OCI-LY3 (cell line): ENCODE results near the gene NOG.

Experiments
- H2AFZ ChIP-seq: fragments of 200-600, 300-600 bp; shearing (Covaris generic); 2 replicates; pipeline ENCODE4 v1.6.0; 2014; ENCODE audit warnings: antibody characterized with exemption, low read depth, low read length
- H3K27ac ChIP-seq: fragments of 200-600, 300-600 bp; sonication (generic); 2 replicates; pipeline ENCODE4 v1.5.1; 2014; ENCODE audit warnings: mild to moderate bottlenecking, low read length, moderate library complexity, mixed read lengths
- H3K27me3 ChIP-seq: fragments of 200-600, 300-600 bp; sonication (generic); 2 replicates; pipeline ENCODE4 v1.6.1; 2014; ENCODE audit warnings: low read depth, low read length, mixed read lengths
- H3K36me3 ChIP-seq: fragments of 200-600, 300-600 bp; sonication (generic); replicated peaks from 2 replicates; pipeline ENCODE3; 2014; ENCODE audit warnings: low read depth, low read length, mixed read lengths
- H3K4me1 ChIP-seq: fragments of 300-600, 200-600 bp; sonication (generic); 2 replicates; pipeline ENCODE4 v1.6.1; 2014; ENCODE audit warnings: low read length, mixed read lengths
- H3K4me2 ChIP-seq: fragments of 200-600, 300-600 bp; sonication (generic); 2 replicates; pipeline ENCODE4 v1.6.1; 2014; ENCODE audit warnings: low read length, mixed read lengths
- H3K4me3 ChIP-seq: fragments of 300-600, 200-600 bp; sonication (generic); 2 replicates; pipeline ENCODE4 v1.5.1; 2014; ENCODE audit warnings: antibody characterized with exemption, mild to moderate bottlenecking, low read length, moderate library complexity
- H3K79me2 ChIP-seq: fragments of 300-600, 200-600 bp; shearing (Covaris generic); 2 replicates; pipeline ENCODE4 v1.6.1; 2014; ENCODE audit warnings: mild to moderate bottlenecking, low read length, mixed read lengths
- H3K9ac ChIP-seq: fragments of 300-600, 200-600 bp; shearing (Covaris generic); 2 replicates; pipeline ENCODE4 v1.6.0; 2014; ENCODE audit warnings: mild to moderate bottlenecking, low read length, moderate library complexity
- H3K9me3 ChIP-seq: fragments of 200-600, 300-600 bp; shearing (Covaris generic); 2 replicates; pipeline ENCODE4 v1.6.1; 2014; ENCODE audit warnings: low read length, mixed read lengths; ENCODE audit not compliant: insufficient read depth
- H4K20me1 ChIP-seq: fragments of 200-600, 300-600 bp; sonication (generic); 2 replicates; pipeline ENCODE4 v1.6.1; 2016; ENCODE audit warnings: low read length, mixed read lengths; ENCODE audit not compliant: insufficient read depth
- EZH2phosphoT487 ChIP-seq: fragments of 200-600 bp; shearing (Covaris generic); IDR thresholded peaks from 2 replicates; pipeline ENCODE4 v1.6.1; 2018; ENCODE audit warnings: antibody characterized with exemption, mixed run types, low read depth
- TF ChIP-seq, protein P1 (sequence below): fragments of 200-600, 300-600 bp; sonication (generic); IDR thresholded peaks from 2 replicates; pipeline ENCODE4 v1.5.1; 2014; ENCODE audit warnings: antibody characterized with exemption, low read length, low read depth

The NOG gene

DNA sequence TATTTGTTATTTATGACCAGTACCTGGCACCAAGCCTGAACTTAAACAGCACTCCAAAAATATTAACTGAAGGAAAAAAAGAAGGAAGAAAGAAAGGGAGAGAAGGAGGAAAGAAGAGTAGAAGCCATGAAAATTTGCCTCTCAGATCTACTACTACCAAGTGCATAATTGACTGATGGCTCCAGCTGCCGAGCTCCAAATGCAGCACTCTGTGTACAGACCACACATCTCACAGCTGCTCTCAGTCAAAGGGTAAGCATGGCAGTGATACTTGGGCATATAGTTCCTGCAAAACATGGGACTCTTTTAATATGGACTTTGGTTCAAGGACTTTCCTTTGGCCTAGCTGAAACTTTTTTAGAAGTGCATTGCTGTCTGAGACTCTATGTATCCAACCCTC is 44.0 kb upstream of the NOG start:
- Histone ChIP-seq H4K20me1 (no peaks in the 10 kb centered on the region), H3K79me2 (no peaks in the 10 kb centered on the region), H3K9ac (no peak overlapping the region), H3K9me3 (0 out of 2 replicates have a peak, but pooled peaks cover 4% of the 10 kb centered on the region), H2AFZ (no peak overlapping the region), H3K27ac (no peak overlapping the region), H3K36me3 (no peaks in the 10 kb centered on the region), H3K4me1 (no peaks in the 10 kb centered on the region), H3K4me3 (no peak overlapping the region), H3K4me2 (no peak overlapping the region), H3K27me3 (peaks cover 3% of the 10 kb centered on the region; the same call in 1 of the 2 replicates)
- TF ChIP-seq, protein P1, sequence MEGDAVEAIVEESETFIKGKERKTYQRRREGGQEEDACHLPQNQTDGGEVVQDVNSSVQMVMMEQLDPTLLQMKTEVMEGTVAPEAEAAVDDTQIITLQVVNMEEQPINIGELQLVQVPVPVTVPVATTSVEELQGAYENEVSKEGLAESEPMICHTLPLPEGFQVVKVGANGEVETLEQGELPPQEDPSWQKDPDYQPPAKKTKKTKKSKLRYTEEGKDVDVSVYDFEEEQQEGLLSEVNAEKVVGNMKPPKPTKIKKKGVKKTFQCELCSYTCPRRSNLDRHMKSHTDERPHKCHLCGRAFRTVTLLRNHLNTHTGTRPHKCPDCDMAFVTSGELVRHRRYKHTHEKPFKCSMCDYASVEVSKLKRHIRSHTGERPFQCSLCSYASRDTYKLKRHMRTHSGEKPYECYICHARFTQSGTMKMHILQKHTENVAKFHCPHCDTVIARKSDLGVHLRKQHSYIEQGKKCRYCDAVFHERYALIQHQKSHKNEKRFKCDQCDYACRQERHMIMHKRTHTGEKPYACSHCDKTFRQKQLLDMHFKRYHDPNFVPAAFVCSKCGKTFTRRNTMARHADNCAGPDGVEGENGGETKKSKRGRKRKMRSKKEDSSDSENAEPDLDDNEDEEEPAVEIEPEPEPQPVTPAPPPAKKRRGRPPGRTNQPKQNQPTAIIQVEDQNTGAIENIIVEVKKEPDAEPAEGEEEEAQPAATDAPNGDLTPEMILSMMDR, result no peak
- TF ChIP-seq EZH2phosphoT487, result no peak

DNA sequence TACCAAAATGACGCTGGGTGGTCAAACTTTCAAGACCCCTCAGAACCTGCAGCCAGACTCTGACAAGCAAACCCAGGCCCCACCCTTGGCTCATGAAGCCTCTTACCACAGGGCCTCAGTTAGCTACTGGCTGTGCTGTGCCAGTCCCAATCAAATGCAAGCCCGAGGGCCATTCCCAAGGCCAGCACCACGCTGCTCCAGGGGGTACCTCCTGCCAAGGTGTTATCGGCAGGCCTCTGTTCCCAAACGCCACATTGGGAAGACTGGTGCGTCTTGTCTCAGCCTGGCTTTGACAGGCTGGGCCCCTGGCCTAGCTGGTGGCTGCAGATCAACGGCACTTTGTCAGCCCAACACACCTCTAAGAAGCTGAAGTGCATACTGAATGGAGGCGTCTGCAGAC is 35.8 kb upstream of the NOG start:
- Histone ChIP-seq H3K27ac (no peak overlapping the region), H3K4me1 (no peaks in the 10 kb centered on the region), H3K4me3 (no peak overlapping the region), H3K4me2 (no peak overlapping the region), H2AFZ (no peak overlapping the region), H3K36me3 (no peaks in the 10 kb centered on the region), H4K20me1 (no peaks in the 10 kb centered on the region), H3K9me3 (no peaks in the 10 kb centered on the region), H3K79me2 (no peaks in the 10 kb centered on the region), H3K9ac (no peak overlapping the region), H3K27me3 (peaks cover 12% of the 10 kb centered on the region; the same call in 1 of the 2 replicates)
- TF ChIP-seq, protein P1, result no peak
- TF ChIP-seq EZH2phosphoT487, result no peak

DNA sequence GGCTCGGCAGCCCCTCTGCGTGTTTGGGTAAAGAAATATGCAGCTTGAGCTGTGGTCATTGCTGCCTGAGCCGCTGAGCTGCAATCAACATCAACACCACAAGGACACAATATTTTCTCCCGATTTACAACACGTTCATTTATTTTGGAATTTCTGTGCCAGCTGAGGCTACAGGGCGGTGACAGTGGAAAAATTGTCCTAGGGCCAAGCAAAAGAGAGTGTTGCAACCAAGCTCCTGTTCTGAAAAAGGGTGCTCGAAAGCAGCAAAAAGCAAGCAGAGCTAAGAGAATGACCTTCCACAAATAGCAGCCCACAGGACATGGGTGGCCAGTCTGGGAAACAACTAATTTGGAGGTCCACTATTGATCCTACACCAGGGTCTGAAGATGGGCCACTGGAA is 35.4 kb upstream of the NOG start:
- Histone ChIP-seq H3K79me2 (no peaks in the 10 kb centered on the region), H4K20me1 (no peaks in the 10 kb centered on the region), H3K9ac (no peak overlapping the region), H3K4me1 (no peaks in the 10 kb centered on the region), H3K27me3 (peaks cover 12% of the 10 kb centered on the region; the same call in 1 of the 2 replicates), H3K4me2 (no peak overlapping the region), H3K27ac (no peak overlapping the region), H2AFZ (no peak overlapping the region), H3K36me3 (no peaks in the 10 kb centered on the region), H3K4me3 (no peak overlapping the region), H3K9me3 (no peaks in the 10 kb centered on the region)
- TF ChIP-seq, protein P1, result no peak
- no peak for TF ChIP-seq EZH2phosphoT487

DNA sequence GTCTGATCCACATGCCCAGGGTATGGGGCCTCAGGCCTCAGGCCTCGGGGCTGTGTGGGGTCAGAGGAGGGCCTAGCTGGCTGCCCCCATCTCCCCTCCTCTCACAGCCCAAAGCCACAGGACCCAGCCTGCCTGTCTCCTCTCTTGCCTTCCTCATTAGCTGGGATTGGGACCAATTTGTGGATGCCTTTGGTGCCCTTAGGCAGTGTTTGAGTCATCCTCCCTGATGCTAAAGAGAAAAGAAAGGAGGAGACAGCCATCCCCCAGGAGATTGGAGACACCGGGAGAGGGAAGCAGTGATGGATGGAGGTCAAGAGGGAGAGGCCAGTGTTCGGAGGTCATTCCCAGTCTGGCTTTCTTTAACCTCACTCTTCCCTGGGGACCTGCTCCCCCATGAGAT is 23.3 kb upstream of the NOG start:
- TF ChIP-seq, protein P1, result no peak
- no peak for TF ChIP-seq EZH2phosphoT487
- Histone ChIP-seq H3K9me3 (no peaks in the 10 kb centered on the region), H2AFZ (no peak overlapping the region), H3K4me1 (no peaks in the 10 kb centered on the region), H3K36me3 (no peaks in the 10 kb centered on the region), H3K79me2 (no peaks in the 10 kb centered on the region), H3K4me3 (no peak overlapping the region), H3K27me3 (peaks cover 15% of the 10 kb centered on the region), H3K9ac (no peak overlapping the region), H3K27ac (no peak overlapping the region), H4K20me1 (no peaks in the 10 kb centered on the region), H3K4me2 (no peak overlapping the region)
